Putamen (tissue), 1 donor: Measurements from ENCODE around the gene CSRNP2.
A peak's percentile ranks its signal among the peaks of the same experiment; 100 is the strongest.
"Not testable (repeated sequence)": the region's sequence is repeated elsewhere in the genome, so short reads cannot be mapped to it uniquely, and the experiment has no call there.

ENCODE experiments used
- DNase-seq: peaks from one replicate; pipeline ENCODE4 v3.0.0-alpha.2; 2016; ENCODE audit warnings: low spot score

CSRNP2 gene

GRCh38 chr12:51083126-51083833 is at the start of gene CSRNP2:
Gene CSRNP2 (minus strand): TSS chr12:51083596. CDS start chr12:51076561, 7,035 bp downstream.
- peak; percentile 96 for DNase-seq

DNA sequence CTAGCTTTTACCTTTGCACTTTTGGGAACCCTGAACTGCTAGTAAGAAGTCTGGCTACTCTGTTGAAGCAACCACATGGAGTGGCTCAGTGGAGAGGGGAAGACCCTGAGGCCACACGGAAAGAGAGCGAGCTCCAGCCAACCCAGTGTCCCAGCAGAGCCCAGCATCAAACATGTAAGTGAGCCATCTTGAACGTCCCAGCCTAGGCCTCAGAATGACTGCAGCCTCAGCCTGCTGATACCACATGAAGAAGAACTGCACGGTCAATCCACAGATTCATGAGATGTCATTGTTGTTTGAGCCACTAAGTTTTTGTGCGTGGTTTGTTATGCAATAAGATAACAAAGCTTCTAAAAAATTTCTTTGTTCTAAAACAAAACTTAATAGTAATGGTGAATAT is 49.3 kb upstream of the CSRNP2 start:
- no peak for DNase-seq

DNA sequence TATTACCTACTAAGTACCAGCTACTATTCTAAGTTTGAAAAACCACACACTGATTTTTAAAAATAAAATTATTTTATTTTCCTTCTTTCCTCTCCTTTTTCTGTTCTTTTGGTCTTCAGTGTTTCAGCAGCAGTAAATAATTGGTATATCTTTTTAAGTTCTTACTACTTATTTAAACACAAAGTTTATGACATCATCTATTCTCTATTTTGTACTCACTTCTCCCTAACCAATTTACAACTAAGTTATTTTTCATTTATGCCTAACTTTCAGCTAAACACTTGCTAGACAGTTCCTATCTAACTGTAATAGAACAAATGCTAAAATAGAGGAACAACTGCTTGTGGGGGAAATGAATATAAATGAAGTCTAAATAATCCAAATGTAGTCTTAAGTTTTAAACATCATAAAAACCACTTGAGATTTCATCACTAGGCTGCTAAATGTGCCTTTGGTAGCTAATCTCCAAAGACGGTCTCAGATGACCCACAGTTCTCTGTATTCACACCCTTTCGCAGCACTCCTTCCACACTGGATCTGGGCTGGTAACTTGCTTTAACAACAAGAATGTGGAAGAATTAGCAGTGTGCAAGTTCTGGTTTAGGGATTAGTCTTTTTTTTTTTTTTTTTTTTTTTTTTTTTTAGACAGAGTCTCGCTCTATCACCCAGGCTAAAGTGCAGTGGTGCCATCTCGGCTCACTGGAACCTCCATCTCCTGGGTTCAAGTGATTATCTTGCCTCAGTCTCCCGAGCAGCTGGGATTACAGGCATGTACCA is 48.5 kb upstream of the CSRNP2 start:
- DNase-seq: no peak

DNA sequence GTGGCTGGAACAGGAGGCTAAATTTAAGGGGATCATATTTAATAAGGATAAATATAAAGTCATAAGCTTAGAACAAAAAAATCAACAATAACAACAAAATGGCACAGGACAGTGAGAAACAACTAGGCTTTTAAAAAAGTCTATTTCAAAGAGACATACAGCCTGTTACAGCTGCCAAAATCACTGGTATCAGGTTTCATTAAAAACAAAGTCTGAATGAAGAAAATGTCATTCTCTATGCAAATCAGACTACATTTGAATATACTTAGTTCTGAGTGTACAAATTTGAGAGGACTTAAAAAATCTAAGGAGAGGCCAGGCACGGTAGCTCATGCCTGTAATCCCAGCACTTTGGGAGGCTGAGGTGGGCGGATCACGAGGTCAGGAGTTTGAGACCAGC is 45.5 kb upstream of the CSRNP2 start:
- DNase-seq: no peak

DNA sequence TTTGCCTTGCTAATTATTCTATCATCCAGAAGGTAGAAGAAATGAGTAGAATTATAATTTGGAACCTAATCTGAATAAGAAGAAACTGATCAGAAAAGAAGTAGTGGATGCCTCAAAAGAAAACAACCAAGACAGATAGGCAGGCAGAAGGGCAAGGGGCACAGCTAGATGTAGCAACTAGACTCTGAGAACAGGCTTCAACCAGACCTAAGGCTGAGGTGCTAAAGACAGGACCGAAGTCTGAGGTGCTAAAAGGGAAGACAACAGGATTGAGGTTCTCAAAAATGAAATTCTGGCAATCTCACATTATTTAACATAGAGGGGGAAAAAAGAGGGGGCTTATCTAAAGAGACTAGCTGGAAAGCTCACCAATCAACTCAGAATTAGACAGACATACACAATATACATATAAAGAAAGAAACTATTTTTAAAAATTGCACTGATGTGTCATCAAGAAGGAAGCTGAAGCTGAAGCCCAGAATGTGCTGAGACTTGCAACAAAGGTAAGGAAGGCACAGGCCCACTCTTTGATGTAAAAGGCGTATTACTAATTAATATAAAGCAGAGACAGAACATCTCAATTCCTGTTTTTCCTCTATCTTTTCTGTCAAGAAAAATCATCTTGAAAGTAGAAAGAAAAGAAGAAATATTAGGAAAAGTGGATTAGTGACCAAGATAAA is 43.8 kb upstream of the CSRNP2 start:
- DNase-seq: peak; percentile 17

DNA sequence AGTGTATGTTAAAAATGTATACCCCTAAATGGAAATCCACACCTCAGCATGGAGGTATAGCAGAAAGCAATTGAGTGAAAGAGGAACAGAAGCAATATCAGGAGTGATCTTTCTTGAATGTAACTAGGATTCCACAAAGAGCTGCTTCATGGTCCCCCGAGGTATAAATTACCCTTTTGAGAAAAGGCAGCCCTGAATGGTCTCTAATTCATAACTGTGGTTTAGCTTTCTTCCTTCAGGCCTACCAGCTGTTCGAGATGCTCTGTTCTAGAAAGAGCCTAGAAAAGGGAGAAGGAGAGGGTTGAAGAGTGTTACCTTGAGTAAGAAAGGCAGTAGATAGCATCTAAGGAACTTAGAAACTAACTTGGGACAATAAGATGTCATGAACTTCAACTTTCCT is 42.9 kb upstream of the CSRNP2 start:
- DNase-seq: no peak

DNA sequence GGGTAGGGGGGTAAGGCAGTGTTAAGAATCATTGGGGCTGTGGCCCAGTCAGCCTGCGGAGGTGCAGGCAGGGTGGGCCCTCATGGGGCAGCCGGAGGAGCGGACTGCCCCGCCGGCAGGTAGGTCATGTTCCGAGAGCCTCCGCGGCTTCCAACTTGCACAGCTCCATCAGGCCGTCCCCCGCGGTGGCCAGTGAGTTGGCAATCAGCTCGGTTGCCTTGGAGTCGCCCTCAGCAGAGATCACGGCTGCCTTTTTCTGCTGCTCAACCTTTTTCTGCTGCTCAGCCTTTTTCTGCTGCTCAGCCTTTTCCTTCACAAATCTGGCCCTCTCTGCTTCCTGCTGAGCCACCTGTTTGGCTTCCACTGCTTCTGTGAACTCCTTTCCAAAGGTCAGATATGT is 41.1 kb upstream of the CSRNP2 start:
- DNase-seq: no peak

DNA sequence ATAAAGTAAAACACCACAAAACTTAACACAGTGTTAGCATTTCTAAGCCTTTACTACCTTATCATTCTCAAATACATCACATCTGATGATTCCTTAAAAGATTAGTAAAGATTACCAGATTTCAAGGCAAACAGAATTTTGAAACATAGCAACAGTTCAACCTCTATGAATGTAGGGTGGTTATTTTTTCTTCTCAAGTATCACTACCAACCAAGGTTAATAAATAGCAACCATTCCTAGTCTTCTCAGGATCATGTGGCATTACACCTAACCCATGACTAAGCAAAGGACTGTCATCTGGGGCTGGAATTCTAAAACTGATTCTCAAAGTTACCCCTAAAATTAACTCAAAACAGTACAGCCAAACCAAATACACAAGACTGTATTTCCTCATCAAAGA is 39.4 kb upstream of the CSRNP2 start:
- no peak for DNase-seq

DNA sequence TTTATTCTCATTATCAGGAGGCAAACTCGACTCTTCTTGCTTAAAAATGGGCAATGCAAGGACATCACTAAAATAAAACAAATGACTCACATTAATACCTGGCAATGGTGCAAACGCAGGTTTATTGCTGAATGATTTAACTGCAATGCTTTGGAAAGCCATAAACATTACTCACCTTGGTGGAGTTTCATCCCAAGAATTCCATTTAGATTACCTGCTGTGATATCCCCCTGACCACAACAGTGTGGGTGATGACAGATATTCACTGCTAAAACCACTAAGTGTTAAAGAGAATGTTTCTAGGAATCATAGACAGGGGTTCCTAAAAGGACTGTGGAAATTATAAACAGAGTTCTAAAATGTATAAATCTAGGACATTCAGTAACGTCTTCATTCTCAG is 35.3 kb upstream of the CSRNP2 start:
- DNase-seq: no peak

GRCh38 chr12:51115533-51115932 is 32.1 kb upstream of the CSRNP2 start:
- no peak for DNase-seq

GRCh38 chr12:51108136-51108535 is 24.7 kb upstream of the CSRNP2 start:
- DNase-seq: no peak

DNA sequence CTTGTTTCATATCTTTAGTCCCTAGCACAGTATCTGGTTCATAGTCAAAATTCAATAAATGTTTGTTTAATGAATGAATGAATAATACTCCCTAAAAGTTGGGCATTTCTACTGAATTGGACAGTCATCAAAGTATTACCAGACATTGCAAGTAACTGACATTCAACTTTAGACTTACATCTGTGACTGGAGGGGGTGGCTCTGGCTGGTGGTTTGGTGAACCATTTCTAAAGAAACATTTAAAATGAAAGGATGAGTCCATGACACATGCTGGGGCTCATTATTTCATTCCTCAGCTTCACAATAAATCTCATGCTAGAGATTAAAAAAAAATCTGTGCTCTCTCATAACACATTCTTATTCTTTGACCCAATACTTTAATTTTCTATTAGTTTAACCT is 20.6 kb upstream of the CSRNP2 start:
- DNase-seq: no peak

- DNase-seq: no peak
Observed at GRCh38 chr12:51098611-51099010, 15.2 kb upstream of the CSRNP2 start.

DNA sequence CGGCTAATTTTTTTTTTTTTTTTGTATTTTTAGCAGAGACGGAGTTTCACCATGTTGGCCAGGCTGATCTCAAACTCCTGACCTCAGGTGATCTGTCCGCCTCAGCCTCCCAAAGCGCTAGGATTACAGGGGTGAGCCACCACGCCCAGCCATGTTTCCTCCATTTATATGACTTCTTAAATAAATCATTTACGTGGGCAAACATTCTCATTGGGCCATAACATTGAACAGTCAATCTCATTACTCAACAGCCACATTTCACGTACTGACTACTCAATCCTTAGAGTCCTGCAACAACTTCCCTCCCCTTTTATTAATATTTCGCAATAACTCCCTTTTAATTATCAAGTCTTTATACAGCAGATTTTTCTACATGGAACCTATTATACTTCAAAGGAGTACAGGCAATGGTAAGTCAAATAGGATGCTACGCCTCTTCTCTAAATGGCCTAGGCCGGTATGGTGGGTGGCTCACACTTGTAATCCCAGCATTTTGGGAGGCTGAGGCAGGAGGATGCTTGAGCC is 7.4 kb upstream of the CSRNP2 start:
- DNase-seq: no peak

GRCh38 chr12:51087818-51088217 is 4.4 kb upstream of the CSRNP2 start:
- DNase-seq: no peak

DNA sequence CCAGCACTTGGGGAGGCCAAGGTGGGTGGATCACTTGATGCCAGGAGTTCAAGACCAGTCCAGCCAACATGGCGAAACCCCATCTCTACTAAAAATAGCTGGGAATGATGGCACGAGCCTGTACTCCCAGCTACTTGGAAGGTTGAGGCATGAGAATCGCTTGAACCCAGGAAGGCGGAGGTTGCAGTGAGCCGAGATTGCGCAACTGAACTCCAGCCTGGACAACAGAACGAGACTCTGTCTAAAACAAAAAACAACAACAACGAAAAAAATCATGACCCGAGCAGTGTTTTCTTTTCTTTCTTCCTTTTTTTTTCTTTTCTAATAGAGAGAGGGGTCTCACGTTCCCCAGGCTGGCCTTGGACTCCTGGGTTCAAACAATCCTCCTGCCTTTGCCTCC is 3.5 kb upstream of the CSRNP2 start:
- DNase-seq: no peak

DNA sequence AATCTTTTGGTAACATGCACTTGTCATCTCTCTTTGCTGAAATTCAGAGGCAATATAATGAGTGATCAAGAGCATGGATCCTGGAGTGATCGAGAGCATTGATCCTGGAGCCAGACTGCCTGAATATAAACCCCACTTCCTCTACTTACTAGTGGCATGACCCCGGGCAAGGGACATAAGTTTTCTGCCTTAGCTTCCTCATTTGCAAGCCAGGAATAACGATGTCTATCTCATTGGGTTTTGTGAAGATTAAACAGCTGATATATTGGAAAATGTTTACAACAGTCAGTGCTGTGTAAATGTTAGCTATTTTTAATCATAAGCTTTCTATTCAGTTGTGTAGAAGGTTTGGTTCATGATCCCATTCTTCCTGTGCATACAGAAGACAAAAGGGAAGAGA is 2.4 kb upstream of the CSRNP2 start:
- no peak for DNase-seq

GRCh38 chr12:51082561-51083125 is 753 bp downstream of the CSRNP2 start:
- DNase-seq: peak; percentile 30

DNA sequence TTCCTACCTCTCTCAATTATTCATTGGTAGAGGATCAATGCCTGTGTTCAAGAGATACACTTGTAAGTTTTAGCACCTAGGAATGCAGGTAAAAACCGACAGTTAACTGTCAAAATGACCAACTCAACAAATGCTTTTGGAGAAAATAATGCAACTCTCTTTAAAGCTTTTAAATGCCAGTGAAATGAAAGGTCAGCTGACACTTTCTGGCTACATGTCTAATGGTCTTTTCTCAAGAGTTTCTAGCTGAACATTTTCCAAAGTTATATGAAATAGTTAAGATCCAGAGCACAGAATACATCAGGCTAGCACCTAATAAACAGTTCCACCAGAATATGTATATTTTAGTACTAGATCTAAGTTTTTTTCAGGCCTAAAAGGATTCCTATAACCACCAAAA is 2.0 kb downstream of the CSRNP2 start:
- no peak for DNase-seq

DNA sequence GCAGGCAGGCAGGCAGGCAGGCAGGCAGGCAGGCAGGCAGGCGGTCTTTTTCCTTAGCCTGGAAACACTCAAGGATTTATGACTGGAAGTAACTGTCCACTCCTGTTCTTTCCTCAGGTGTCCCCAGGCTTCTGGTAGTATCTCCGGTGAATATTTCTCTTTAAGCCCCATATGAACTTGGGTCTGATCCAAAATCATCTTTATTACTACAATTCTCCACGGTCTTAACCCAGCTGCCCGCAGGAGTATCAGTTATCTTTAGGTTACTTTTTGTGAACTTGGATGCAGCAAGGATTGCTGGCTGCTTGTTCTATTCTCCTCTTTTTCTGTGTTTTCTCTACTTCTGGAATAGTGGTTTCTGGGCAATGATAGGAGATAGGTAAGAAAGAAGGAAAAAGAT is 3.3 kb downstream of the CSRNP2 start:
- DNase-seq: no peak

- not testable (repeated sequence) for DNase-seq
Observed at GRCh38 chr12:51078866-51079265, 4.5 kb downstream of the CSRNP2 start.

- not testable (repeated sequence) for DNase-seq
Observed at GRCh38 chr12:51078346-51078745, 5.0 kb downstream of the CSRNP2 start.
